Stimulated activated CD4-positive, alpha-beta T cell treated with anti-CD3 and anti-CD28 coated beads, TNF-alpha, amount 100 ng/mL, for 4 hours (primary cell): Measurements from ENCODE around the gene RGS14.
A peak's percentile ranks its signal among the peaks of the same experiment; 100 is the strongest.
"Not testable (repeated sequence)": the region's sequence is repeated elsewhere in the genome, so short reads cannot be mapped to it uniquely, and the experiment has no call there.

Experiments
- DNase-seq, 3 experiments: peaks; one replicate each; pipeline ENCODE4 v3.0.0-alpha.2; 2020; ENCODE audit warnings: low read depth in 3 of 3

The RGS14 gene

GRCh38 chr5:177364159-177364962 is 6.6 kb downstream of the RGS14 start:
- DNase-seq: no peak

GRCh38 chr5:177365845-177366527 is 8.3 kb downstream of the RGS14 start:
- DNase-seq: no peak

GRCh38 chr5:177366528-177367322 is 9.0 kb downstream of the RGS14 start:
- DNase-seq: no peak

- DNase-seq: no peak
Observed at GRCh38 chr5:177367323-177367848, 9.7 kb downstream of the RGS14 start.

GRCh38 chr5:177367981-177368868 is 10.5 kb downstream of the RGS14 start:
- no peak for DNase-seq

GRCh38 chr5:177368869-177369644 is 11.3 kb downstream of the RGS14 start:
- DNase-seq: no peak

- no peak for DNase-seq
Observed at GRCh38 chr5:177369645-177370440, 12.1 kb downstream of the RGS14 start.

- peak in 1 of 3 experiments; percentile 49 for DNase-seq
Observed at GRCh38 chr5:177370488-177371119, 12.9 kb downstream of the RGS14 start.

- DNase-seq: no peak
Observed at GRCh38 chr5:177371120-177372033, 13.7 kb downstream of the RGS14 start.

GRCh38 chr5:177372034-177372896 is 14.5 kb downstream of the RGS14 start:
- no peak for DNase-seq

- DNase-seq: no peak
Observed at GRCh38 chr5:177372910-177373309, 15.2 kb downstream of the RGS14 start.

- no peak for DNase-seq
Observed at GRCh38 chr5:177373806-177374205, 16.1 kb downstream of the RGS14 start.

- no peak for DNase-seq
Observed at GRCh38 chr5:177374211-177374610, 16.5 kb downstream of the RGS14 start.

GRCh38 chr5:177375516-177375915 is 17.8 kb downstream of the RGS14 start:
- not testable (repeated sequence) for DNase-seq

- no peak for DNase-seq
Observed at GRCh38 chr5:177376107-177376506, 18.4 kb downstream of the RGS14 start.

- DNase-seq: no peak
Observed at GRCh38 chr5:177377851-177378776, 20.4 kb downstream of the RGS14 start.
